Measurements from ENCODE around the gene CRLF1. TPM values are rescaled to one million over a fixed set of nuclear protein-coding genes. Genes with fewer than 3 reads are reported as not detected.
"Not testable (repeated sequence)": the region's sequence is repeated elsewhere in the genome, so short reads cannot be mapped to it uniquely, and the experiment has no call there.

The CRLF1 gene
- polyA plus RNA-seq, 4 donors: 3.3 to 7.7 (median 4.1) TPM

GRCh38 chr19:18594096-18594823 lies 12.3 kb downstream of the CRLF1 start:
- DNase-seq (ENCODE audit: low read depth in 4 of 4, low spot score in 2 of 4): peak in 2 of 4 donors; percentile 66 to 78

- DNase-seq (ENCODE audit: low read depth in 4 of 4, low spot score in 2 of 4): no peak
These were observed 13.1 kb downstream of the CRLF1 start for GRCh38 chr19:18593367-18594095.

GRCh38 chr19:18592732-18593131 lies 13.9 kb downstream of the CRLF1 start:
- not testable (repeated sequence) for DNase-seq (ENCODE audit: low read depth in 4 of 4, low spot score in 2 of 4)

GRCh38 chr19:18591735-18592385 lies 14.7 kb downstream of the CRLF1 start:
- no peak for DNase-seq (ENCODE audit: low read depth in 4 of 4, low spot score in 2 of 4)

GRCh38 chr19:18590273-18591272 lies 16.0 kb downstream of the CRLF1 start:
- peak in 2 of 4 donors; percentile 70 to 73 for DNase-seq (ENCODE audit: low read depth in 4 of 4, low spot score in 2 of 4)

- peak in 1 of 4 donors; percentile 63 for DNase-seq (ENCODE audit: low read depth in 4 of 4, low spot score in 2 of 4)
These were observed 17.0 kb downstream of the CRLF1 start for GRCh38 chr19:18589380-18590272.

- DNase-seq (ENCODE audit: low read depth in 4 of 4, low spot score in 2 of 4): peak in 3 of 4 donors; percentile 68 to 75 (median 73)
These were observed 17.8 kb downstream of the CRLF1 start, which contains the start of gene REX1BD for GRCh38 chr19:18588611-18589379. TSS of gene REX1BD (plus strand) at chr19:18588798. CDS start at chr19:18588802, 4 bp downstream.

- no peak for DNase-seq (ENCODE audit: low read depth in 4 of 4, low spot score in 2 of 4)
These were observed 18.5 kb downstream of the CRLF1 start for GRCh38 chr19:18587962-18588610.

- DNase-seq (ENCODE audit: low read depth in 4 of 4, low spot score in 2 of 4): no peak
These were observed 19.0 kb downstream of the CRLF1 start for GRCh38 chr19:18587561-18587960.

- no peak for DNase-seq (ENCODE audit: low read depth in 4 of 4, low spot score in 2 of 4)
These were observed 20.3 kb downstream of the CRLF1 start for GRCh38 chr19:18586306-18586705.

- DNase-seq (ENCODE audit: low read depth in 4 of 4, low spot score in 2 of 4): no peak
These were observed 26.3 kb downstream of the CRLF1 start for GRCh38 chr19:18580311-18580710.

- no peak for DNase-seq (ENCODE audit: low read depth in 4 of 4, low spot score in 2 of 4)
These were observed 29.2 kb downstream of the CRLF1 start for GRCh38 chr19:18577365-18577914.

- no peak for DNase-seq (ENCODE audit: low read depth in 4 of 4, low spot score in 2 of 4)
These were observed 30.2 kb downstream of the CRLF1 start for GRCh38 chr19:18576383-18576782.

GRCh38 chr19:18574691-18575291 lies 31.8 kb downstream of the CRLF1 start:
- DNase-seq (ENCODE audit: low read depth in 4 of 4, low spot score in 2 of 4): no peak

- peak; percentile 91 to 95 (median 93) for DNase-seq (ENCODE audit: low read depth in 4 of 4, low spot score in 2 of 4)
These were observed 34.8 kb downstream of the CRLF1 start, which contains the start of gene UBA52 for GRCh38 chr19:18571564-18572344. TSS of gene UBA52 (plus strand) at chr19:18571857. CDS start at chr19:18573301, 1,444 bp downstream.

GRCh38 chr19:18568367-18568766 lies 38.2 kb downstream of the CRLF1 start:
- DNase-seq (ENCODE audit: low read depth in 4 of 4, low spot score in 2 of 4): no peak
